ENCODE data around the gene DTD2. TPM values are rescaled to one million over a fixed set of nuclear protein-coding genes. Genes with fewer than 3 reads are reported as not detected.

DTD2 gene
- total RNA-seq, 1 donor from 2014 or later = 19.3 TPM

GRCh38 chr14:31410048-31410650 lies 47.2 kb downstream of the DTD2 start:
- Histone ChIP-seq H3K27ac (ENCODE audit: low read depth, low read length) (no peak overlapping the region), H3K4me3 (ENCODE audit: low read length in 3 of 3) (no peak overlapping the region), H3K9ac (ENCODE audit: low read depth in 1 of 3, low read length in 3 of 3) (peak overlapping the region in 1 of 3 donors; percentile 16), H3K27me3 (ENCODE audit: control insufficient read depth in 3 of 3, insufficient read depth in 3 of 3, low read length in 3 of 3) (no peaks in the 10 kb centered on the region), H3K36me3 (ENCODE audit: control insufficient read depth in 3 of 3, insufficient read depth in 3 of 3, low read length in 3 of 3) (no peaks in the 10 kb centered on the region), H3K4me1 (ENCODE audit: control insufficient read depth in 3 of 3, insufficient read depth in 3 of 3, low read length in 3 of 3) (peaks cover 0 to 2% (median 0%) of the 10 kb centered on the region in 3 donors), H3K9me3 (ENCODE audit: control insufficient read depth in 3 of 3, low read length in 3 of 3) (no peaks in the 10 kb centered on the region)

- Histone ChIP-seq H3K9ac (ENCODE audit: low read depth in 1 of 3, low read length in 3 of 3) (no peak overlapping the region), H3K9me3 (ENCODE audit: control insufficient read depth in 3 of 3, low read length in 3 of 3) (no peaks in the 10 kb centered on the region), H3K4me3 (ENCODE audit: low read length in 3 of 3) (no peak overlapping the region), H3K27ac (ENCODE audit: low read depth, low read length) (no peak overlapping the region), H3K4me1 (ENCODE audit: control insufficient read depth in 3 of 3, insufficient read depth in 3 of 3, low read length in 3 of 3) (peaks cover 0 to 2% (median 0%) of the 10 kb centered on the region in 3 donors), H3K36me3 (ENCODE audit: control insufficient read depth in 3 of 3, insufficient read depth in 3 of 3, low read length in 3 of 3) (no peaks in the 10 kb centered on the region), H3K27me3 (ENCODE audit: control insufficient read depth in 3 of 3, insufficient read depth in 3 of 3, low read length in 3 of 3) (no peaks in the 10 kb centered on the region)
Observed at GRCh38 chr14:31408421-31408820, 48.9 kb downstream of the DTD2 start.

GRCh38 chr14:31405599-31406232 lies 51.6 kb downstream of the DTD2 start:
- H3K9me3 ChIP-seq (ENCODE audit: control insufficient read depth in 3 of 3, low read length in 3 of 3) = no peaks in the 10 kb centered on the region
- no peak overlapping the region for H3K27ac ChIP-seq (ENCODE audit: low read depth, low read length)
- no peaks in the 10 kb centered on the region for H3K27me3 ChIP-seq (ENCODE audit: control insufficient read depth in 3 of 3, insufficient read depth in 3 of 3, low read length in 3 of 3)
- H3K9ac ChIP-seq (ENCODE audit: low read depth in 1 of 3, low read length in 3 of 3) = no peak overlapping the region
- H3K4me1 ChIP-seq (ENCODE audit: control insufficient read depth in 3 of 3, insufficient read depth in 3 of 3, low read length in 3 of 3) = peaks cover 0 to 2% (median 0%) of the 10 kb centered on the region in 3 donors
- peaks cover 0 to 7% (median 3%) of the 10 kb centered on the region in 3 donors for H3K36me3 ChIP-seq (ENCODE audit: control insufficient read depth in 3 of 3, insufficient read depth in 3 of 3, low read length in 3 of 3)
- H3K4me3 ChIP-seq (ENCODE audit: low read length in 3 of 3) = no peak overlapping the region

GRCh38 chr14:31405106-31405505 lies 52.2 kb downstream of the DTD2 start:
- no peak overlapping the region for H3K9ac ChIP-seq (ENCODE audit: low read depth in 1 of 3, low read length in 3 of 3)
- H3K4me1 ChIP-seq (ENCODE audit: control insufficient read depth in 3 of 3, insufficient read depth in 3 of 3, low read length in 3 of 3) = peaks cover 0 to 2% (median 0%) of the 10 kb centered on the region in 3 donors
- H3K27ac ChIP-seq (ENCODE audit: low read depth, low read length) = no peak overlapping the region
- H3K36me3 ChIP-seq (ENCODE audit: control insufficient read depth in 3 of 3, insufficient read depth in 3 of 3, low read length in 3 of 3) = peaks cover 0 to 7% (median 5%) of the 10 kb centered on the region in 3 donors
- H3K4me3 ChIP-seq (ENCODE audit: low read length in 3 of 3) = no peak overlapping the region
- H3K9me3 ChIP-seq (ENCODE audit: control insufficient read depth in 3 of 3, low read length in 3 of 3) = no peaks in the 10 kb centered on the region
- H3K27me3 ChIP-seq (ENCODE audit: control insufficient read depth in 3 of 3, insufficient read depth in 3 of 3, low read length in 3 of 3) = no peaks in the 10 kb centered on the region

- H3K4me3 ChIP-seq (ENCODE audit: low read length in 3 of 3) = no peak overlapping the region
- H3K9ac ChIP-seq (ENCODE audit: low read depth in 1 of 3, low read length in 3 of 3) = no peak overlapping the region
- H3K4me1 ChIP-seq (ENCODE audit: control insufficient read depth in 3 of 3, insufficient read depth in 3 of 3, low read length in 3 of 3) = no peaks in the 10 kb centered on the region
- H3K36me3 ChIP-seq (ENCODE audit: control insufficient read depth in 3 of 3, insufficient read depth in 3 of 3, low read length in 3 of 3) = peaks cover 0 to 12% (median 7%) of the 10 kb centered on the region in 3 donors
- no peaks in the 10 kb centered on the region for H3K27me3 ChIP-seq (ENCODE audit: control insufficient read depth in 3 of 3, insufficient read depth in 3 of 3, low read length in 3 of 3)
- H3K27ac ChIP-seq (ENCODE audit: low read depth, low read length) = no peak overlapping the region
- H3K9me3 ChIP-seq (ENCODE audit: control insufficient read depth in 3 of 3, low read length in 3 of 3) = no peaks in the 10 kb centered on the region
Observed at GRCh38 chr14:31403707-31404106, 53.6 kb downstream of the DTD2 start.

- no peaks in the 10 kb centered on the region for H3K9me3 ChIP-seq (ENCODE audit: control insufficient read depth in 3 of 3, low read length in 3 of 3)
- no peak overlapping the region for H3K27ac ChIP-seq (ENCODE audit: low read depth, low read length)
- H3K9ac ChIP-seq (ENCODE audit: low read depth in 1 of 3, low read length in 3 of 3) = no peak overlapping the region
- no peaks in the 10 kb centered on the region for H3K27me3 ChIP-seq (ENCODE audit: control insufficient read depth in 3 of 3, insufficient read depth in 3 of 3, low read length in 3 of 3)
- no peak overlapping the region for H3K4me3 ChIP-seq (ENCODE audit: low read length in 3 of 3)
- H3K36me3 ChIP-seq (ENCODE audit: control insufficient read depth in 3 of 3, insufficient read depth in 3 of 3, low read length in 3 of 3) = peaks cover 0 to 20% (median 7%) of the 10 kb centered on the region in 3 donors
- no peaks in the 10 kb centered on the region for H3K4me1 ChIP-seq (ENCODE audit: control insufficient read depth in 3 of 3, insufficient read depth in 3 of 3, low read length in 3 of 3)
Observed at GRCh38 chr14:31402764-31403439, 54.4 kb downstream of the DTD2 start.

GRCh38 chr14:31401369-31401932 lies 55.9 kb downstream of the DTD2 start:
- H3K27me3 ChIP-seq (ENCODE audit: control insufficient read depth in 3 of 3, insufficient read depth in 3 of 3, low read length in 3 of 3) = no peaks in the 10 kb centered on the region
- no peaks in the 10 kb centered on the region for H3K4me1 ChIP-seq (ENCODE audit: control insufficient read depth in 3 of 3, insufficient read depth in 3 of 3, low read length in 3 of 3)

GRCh38 chr14:31400031-31400638 lies 57.2 kb downstream of the DTD2 start:
- H3K9me3 ChIP-seq (ENCODE audit: control insufficient read depth in 3 of 3, low read length in 3 of 3) = no peaks in the 10 kb centered on the region
- no peak overlapping the region for H3K27ac ChIP-seq (ENCODE audit: low read depth, low read length)
- no peaks in the 10 kb centered on the region for H3K27me3 ChIP-seq (ENCODE audit: control insufficient read depth in 3 of 3, insufficient read depth in 3 of 3, low read length in 3 of 3)
- no peak overlapping the region for H3K4me3 ChIP-seq (ENCODE audit: low read length in 3 of 3)
- no peak overlapping the region for H3K9ac ChIP-seq (ENCODE audit: low read depth in 1 of 3, low read length in 3 of 3)
- H3K36me3 ChIP-seq (ENCODE audit: control insufficient read depth in 3 of 3, insufficient read depth in 3 of 3, low read length in 3 of 3) = peaks cover 0 to 30% (median 16%) of the 10 kb centered on the region in 3 donors
- H3K4me1 ChIP-seq (ENCODE audit: control insufficient read depth in 3 of 3, insufficient read depth in 3 of 3, low read length in 3 of 3) = no peaks in the 10 kb centered on the region

More at GRCh38 chr14:31401369-31401932, 55.9 kb downstream of the DTD2 start:
- Histone ChIP-seq H3K9me3 (ENCODE audit: control insufficient read depth in 3 of 3, low read length in 3 of 3) (no peaks in the 10 kb centered on the region), H3K4me3 (ENCODE audit: low read length in 3 of 3) (no peak overlapping the region), H3K27ac (ENCODE audit: low read depth, low read length) (no peak overlapping the region), H3K36me3 (ENCODE audit: control insufficient read depth in 3 of 3, insufficient read depth in 3 of 3, low read length in 3 of 3) (peaks cover 0 to 26% (median 10%) of the 10 kb centered on the region in 3 donors), H3K9ac (ENCODE audit: low read depth in 1 of 3, low read length in 3 of 3) (no peak overlapping the region)
